Activated CD4-positive, alpha-beta T cell treated with anti-CD3 and anti-CD28 coated beads, Interleukin-2, amount 10 ng/mL, durations not matched to agents 7 days and 5 days (primary cell): Measurements from ENCODE around the gene PKMYT1. TPM values are rescaled to one million over a fixed set of nuclear protein-coding genes. Genes with fewer than 3 reads are reported as not detected.
A peak's percentile ranks its signal among the peaks of the same experiment; 100 is the strongest.

Experiments
- CTCF ChIA-PET: fragments of 350-600 bp; sonication (Branson Sonifier 250); formaldehyde crosslinking; loops from one replicate; lab custom pipeline; 2021; ENCODE audit warnings: antibody characterized with exemption; lab: Charles Lee
- POLR2A ChIA-PET: fragments of 350-600 bp; sonication (Branson Sonifier 250); formaldehyde crosslinking; loops from one replicate; lab custom pipeline; 2021; ENCODE audit warnings: antibody characterized with exemption; lab: Charles Lee
- DNase-seq: peaks from one replicate; pipeline ENCODE4 v3.0.0-alpha.2; 2020
- H3K27ac Mint-ChIP-seq: one replicate; pipeline ENCODE4 v1.8.0; 2021; ENCODE audit warnings: mild to moderate bottlenecking, moderate library complexity, mixed read lengths
- H3K27me3 Mint-ChIP-seq: one replicate; pipeline ENCODE4 v1.8.0; 2021; ENCODE audit warnings: mixed read lengths
- H3K36me3 Mint-ChIP-seq: one replicate; pipeline ENCODE4 v1.8.0; 2021; ENCODE audit warnings: low read depth, mixed read lengths
- H3K4me1 Mint-ChIP-seq: one replicate; pipeline ENCODE4 v1.8.0; 2021; ENCODE audit warnings: mixed read lengths
- H3K4me3 Mint-ChIP-seq: one replicate; pipeline ENCODE4 v1.8.0; 2021; ENCODE audit warnings: mild to moderate bottlenecking, moderate library complexity, mixed read lengths
- H3K9me3 Mint-ChIP-seq: one replicate; pipeline ENCODE4 v1.8.0; 2021; ENCODE audit warnings: mixed read lengths
- total RNA-seq, 2 experiments: library from RNA; stranded (reverse); gene quantifications; one replicate each; pipeline ENCODE4 v1.2.3, GENCODE V29; 2021

Gene PKMYT1
- total RNA-seq, 2 experiments from 2014 or later, result 122 to 151 TPM

DNA sequence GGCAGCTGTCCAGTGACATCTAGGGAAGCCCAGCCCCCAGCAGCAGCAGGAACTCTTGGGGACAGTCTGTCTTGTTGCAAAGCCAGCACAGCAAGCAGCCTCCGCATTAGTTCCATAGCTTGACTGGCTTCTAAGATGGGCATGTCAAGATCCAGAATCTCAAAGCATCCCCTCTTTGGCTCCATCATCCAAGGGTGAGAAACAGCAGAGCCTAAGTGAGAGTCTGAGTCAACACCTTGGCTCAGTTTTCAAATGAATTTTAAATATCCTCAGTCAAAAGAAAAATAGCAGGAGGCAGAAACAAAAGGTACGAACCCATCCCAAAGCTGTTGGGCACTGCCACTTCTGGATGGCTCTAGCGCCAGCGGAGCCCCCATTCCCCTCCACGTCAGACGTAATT is 34.7 kb upstream of the PKMYT1 start:
- CTCF ChIA-PET, result no interaction called here
- no peak for DNase-seq
- H3K27ac Mint-ChIP-seq, result no peak overlapping the region
- H3K27me3 Mint-ChIP-seq, result peaks cover 32% of the 10 kb centered on the region
- POLR2A ChIA-PET, result no interaction called here
- no peaks in the 10 kb centered on the region for H3K36me3 Mint-ChIP-seq
- peaks cover 10% of the 10 kb centered on the region for H3K4me1 Mint-ChIP-seq
- no peak overlapping the region for H3K4me3 Mint-ChIP-seq
- H3K9me3 Mint-ChIP-seq, result no peaks in the 10 kb centered on the region

DNA sequence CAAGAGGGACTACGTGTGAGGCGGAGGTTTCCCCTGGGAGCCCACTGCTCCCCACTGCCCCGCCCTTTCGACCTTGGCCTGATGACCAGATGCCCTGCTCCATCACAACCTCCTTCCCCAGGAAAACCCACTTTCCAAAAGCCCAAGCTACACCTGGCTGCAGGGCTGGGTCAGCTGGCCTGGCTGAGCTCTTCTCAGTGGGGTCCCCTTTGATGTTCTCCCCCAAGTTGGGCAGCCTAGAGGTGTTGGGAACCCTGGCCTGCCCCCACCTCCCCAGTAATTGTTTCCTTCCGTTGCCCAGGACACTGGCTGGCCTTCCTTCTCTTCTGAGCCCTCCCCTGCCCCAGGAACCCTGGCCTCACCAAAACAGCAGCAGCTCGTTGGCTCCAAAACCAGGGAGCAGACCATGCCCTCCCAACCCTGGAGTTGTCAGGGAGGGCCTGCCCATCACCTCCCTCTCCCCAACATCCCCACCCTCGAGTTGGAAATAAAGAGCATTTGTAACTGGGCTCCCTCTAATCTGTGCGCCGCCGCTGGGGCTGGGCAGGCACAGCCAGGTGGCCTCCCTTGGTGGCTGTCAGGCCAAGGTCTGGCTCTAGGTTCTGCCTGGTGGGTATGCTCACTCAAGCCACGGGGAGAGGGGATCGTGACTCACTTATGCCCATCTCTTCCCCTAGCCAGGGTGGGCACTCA is 33.9 kb upstream of the PKMYT1 start:
- H3K4me1 Mint-ChIP-seq, result peaks cover 5% of the 10 kb centered on the region
- ChIA-PET CTCF (interaction anchor here (0.6 to 0.7 kb wide), 2 partner anchors 13 to 992 kb away, joined by 3 to 4 read pairs; no protein-coding TSS in a partner anchor), POLR2A (no interaction called here)
- H3K4me3 Mint-ChIP-seq, result no peak overlapping the region
- H3K9me3 Mint-ChIP-seq, result no peaks in the 10 kb centered on the region
- H3K27me3 Mint-ChIP-seq, result peaks cover 31% of the 10 kb centered on the region
- no peaks in the 10 kb centered on the region for H3K36me3 Mint-ChIP-seq
- no peak overlapping the region for H3K27ac Mint-ChIP-seq
- DNase-seq, result no peak

DNA sequence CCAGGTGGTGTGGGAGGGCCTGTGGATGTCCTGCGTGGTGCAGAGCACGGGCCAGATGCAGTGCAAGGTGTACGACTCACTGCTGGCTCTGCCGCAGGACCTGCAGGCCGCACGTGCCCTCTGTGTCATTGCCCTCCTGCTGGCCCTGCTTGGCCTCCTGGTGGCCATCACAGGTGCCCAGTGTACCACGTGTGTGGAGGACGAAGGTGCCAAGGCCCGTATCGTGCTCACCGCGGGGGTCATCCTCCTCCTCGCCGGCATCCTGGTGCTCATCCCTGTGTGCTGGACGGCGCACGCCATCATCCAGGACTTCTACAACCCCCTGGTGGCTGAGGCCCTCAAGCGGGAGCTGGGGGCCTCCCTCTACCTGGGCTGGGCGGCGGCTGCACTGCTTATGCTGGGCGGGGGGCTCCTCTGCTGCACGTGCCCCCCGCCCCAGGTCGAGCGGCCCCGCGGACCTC is 33.3 kb upstream of the PKMYT1 start:
- Mint-ChIP-seq H3K36me3 (no peaks in the 10 kb centered on the region), H3K4me3 (no peak overlapping the region), H3K27me3 (peaks cover 28% of the 10 kb centered on the region), H3K27ac (no peak overlapping the region), H3K4me1 (peaks cover 9% of the 10 kb centered on the region), H3K9me3 (no peaks in the 10 kb centered on the region)
- no peak for DNase-seq
- ChIA-PET CTCF (interaction anchor here (0.6 to 0.7 kb wide), 2 partner anchors 14 to 992 kb away, joined by 3 to 4 read pairs; no protein-coding TSS in a partner anchor), POLR2A (no interaction called here)

DNA sequence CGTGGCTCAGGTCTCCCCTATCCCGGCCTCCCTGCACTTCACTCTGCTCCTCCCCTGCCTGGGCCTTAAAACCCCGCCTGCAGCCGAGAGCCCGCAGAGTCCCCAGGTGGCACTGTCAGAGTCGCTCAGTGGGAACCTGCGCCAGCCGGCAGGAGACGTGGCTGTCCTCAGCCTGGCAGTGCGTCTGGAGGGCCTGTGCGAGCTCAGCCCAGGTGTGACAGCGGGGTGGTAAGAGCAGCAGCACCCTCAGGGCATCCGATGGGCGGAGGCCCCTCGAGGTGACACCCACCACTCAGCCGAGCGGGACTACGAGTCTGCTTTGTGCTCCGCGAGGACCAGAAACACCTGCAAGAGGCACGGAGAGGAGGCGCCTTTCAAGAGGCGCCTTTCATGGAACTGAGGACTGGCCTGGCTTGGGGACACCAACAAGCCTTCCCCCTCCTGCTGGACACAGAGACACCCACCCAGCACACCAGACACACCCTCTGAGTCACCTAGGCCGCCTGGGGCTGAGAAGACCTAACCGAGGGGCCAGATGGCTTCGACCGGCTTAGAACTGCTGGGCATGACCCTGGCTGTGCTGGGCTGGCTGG is 32.7 kb upstream of the PKMYT1 start, which contains the start of gene CLDN9:
Gene CLDN9, plus strand, starts transcription at position 96 of the 593 bp plus-strand sequence. Its CDS starts 440 bp downstream, at position 536.
- no peak within 1 kb of the TSS for H3K4me3 Mint-ChIP-seq
- no peaks in the 10 kb centered on the region for H3K9me3 Mint-ChIP-seq
- H3K27me3 Mint-ChIP-seq, result peaks cover 26% of the 10 kb centered on the region
- POLR2A ChIA-PET, result no interaction called here
- CTCF ChIA-PET, result interaction anchor here (1.1 to 1.8 kb wide), 2 partner anchors 15 to 19 kb away, joined by 3 to 5 read pairs; no protein-coding TSS in a partner anchor
- no peak within 1 kb of the TSS for H3K27ac Mint-ChIP-seq
- DNase-seq, result no peak
- H3K4me1 Mint-ChIP-seq, result peaks cover 10% of the 10 kb centered on the region
- no peaks in the 10 kb centered on the region for H3K36me3 Mint-ChIP-seq

DNA sequence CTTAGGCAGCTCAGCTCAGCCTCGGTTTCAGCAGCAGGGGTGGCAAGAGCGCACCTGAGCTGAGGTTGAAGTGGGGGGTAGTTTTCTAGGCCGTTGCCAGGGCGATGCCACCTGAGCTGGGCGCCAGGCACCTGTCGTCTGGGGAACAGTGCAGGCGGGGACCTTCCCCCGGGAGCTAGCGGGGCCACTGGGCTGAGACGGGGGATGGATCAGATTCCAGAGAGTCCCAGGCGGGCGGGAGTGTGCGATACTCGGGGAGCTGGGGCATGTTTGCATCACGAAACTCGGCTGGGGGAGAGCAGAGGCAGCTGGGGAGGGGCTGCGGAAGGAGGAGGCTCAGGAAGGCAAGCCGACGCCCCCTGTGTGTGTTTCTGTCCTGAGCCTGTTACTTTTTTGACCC is 32.0 kb upstream of the PKMYT1 start:
- H3K27ac Mint-ChIP-seq, result no peak overlapping the region
- H3K4me1 Mint-ChIP-seq, result peaks cover 17% of the 10 kb centered on the region
- ChIA-PET CTCF (interaction anchor here (1.0 to 1.8 kb wide), 3 partner anchors 16 to 23 kb away, joined by 3 to 5 read pairs (median 3); no protein-coding TSS in a partner anchor), POLR2A (no interaction called here)
- H3K9me3 Mint-ChIP-seq, result no peaks in the 10 kb centered on the region
- H3K27me3 Mint-ChIP-seq, result peaks cover 29% of the 10 kb centered on the region
- DNase-seq, result no peak
- H3K4me3 Mint-ChIP-seq, result no peak overlapping the region
- H3K36me3 Mint-ChIP-seq, result no peaks in the 10 kb centered on the region

DNA sequence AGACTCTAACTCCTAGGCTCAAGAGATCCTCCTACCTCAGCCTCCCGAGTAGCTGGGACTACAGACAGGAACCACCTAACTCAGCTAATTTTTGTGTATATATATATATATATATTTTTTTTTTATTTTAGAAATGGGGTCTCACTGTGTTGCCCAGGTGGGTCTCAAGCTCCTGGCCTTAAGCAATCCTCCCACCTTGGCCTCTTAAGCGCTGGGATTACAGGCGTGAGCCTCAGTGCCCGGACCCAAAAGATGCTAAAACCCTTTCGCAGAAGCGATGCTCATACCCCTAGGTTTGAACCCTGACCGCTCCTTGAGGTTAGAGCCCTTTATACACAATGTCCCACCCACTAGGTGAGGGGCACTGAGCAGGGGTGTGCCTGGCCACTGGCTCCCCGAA is 30.3 kb upstream of the PKMYT1 start:
- peaks cover 25% of the 10 kb centered on the region for H3K4me1 Mint-ChIP-seq
- ChIA-PET CTCF (interaction anchor here (0.8 to 1.9 kb wide), 4 partner anchors 9 to 17 kb away, joined by 3 to 8 read pairs (median 4); partner anchors contain the start of gene TNFRSF12A), POLR2A (no interaction called here)
- no peak for DNase-seq
- H3K36me3 Mint-ChIP-seq, result no peaks in the 10 kb centered on the region
- peaks cover 35% of the 10 kb centered on the region for H3K27me3 Mint-ChIP-seq
- no peak overlapping the region for H3K27ac Mint-ChIP-seq
- H3K4me3 Mint-ChIP-seq, result no peak overlapping the region
- H3K9me3 Mint-ChIP-seq, result no peaks in the 10 kb centered on the region

DNA sequence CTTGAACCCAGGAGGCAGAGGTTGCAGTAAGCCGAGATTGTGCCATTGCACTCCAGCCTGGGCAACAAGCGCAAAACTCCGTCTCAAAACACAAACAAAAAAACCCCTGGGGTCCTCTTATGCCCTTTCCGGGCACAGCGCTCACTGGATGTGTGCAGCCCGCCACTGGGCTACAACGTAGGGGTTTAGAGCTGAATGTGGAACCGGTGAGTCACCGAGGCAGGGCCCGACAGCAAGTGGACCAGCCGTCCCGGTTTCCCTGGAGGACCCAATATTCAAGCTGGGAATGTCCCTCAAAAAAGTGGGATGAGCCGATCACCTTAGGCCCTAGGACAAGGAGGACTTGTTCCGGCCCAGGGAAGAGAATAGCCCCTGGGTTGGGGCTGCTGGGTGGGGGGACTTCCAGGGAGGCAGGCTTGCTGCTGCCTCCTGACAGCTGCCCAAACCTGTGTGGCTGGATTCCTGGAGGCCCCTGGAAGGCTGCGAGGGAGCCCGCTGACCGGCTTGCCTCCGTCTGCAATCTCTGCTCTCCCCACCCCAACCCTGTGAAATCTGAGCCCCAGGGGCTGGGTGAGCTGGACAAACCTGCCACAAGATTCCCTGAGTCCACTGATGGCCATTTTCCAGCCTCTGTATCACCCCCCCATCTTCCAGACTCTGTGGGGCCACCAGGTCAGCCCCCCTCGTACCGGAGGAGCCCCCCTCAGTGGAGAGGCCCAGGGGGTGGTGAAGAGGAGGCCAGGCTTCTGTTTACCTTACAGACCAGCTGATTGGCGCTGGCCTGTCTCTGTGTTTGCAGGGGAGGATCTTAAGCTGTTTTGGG is 29.5 kb upstream of the PKMYT1 start:
- peaks cover 37% of the 10 kb centered on the region for H3K27me3 Mint-ChIP-seq
- H3K36me3 Mint-ChIP-seq, result no peaks in the 10 kb centered on the region
- CTCF ChIA-PET, result interaction anchor here (0.8 to 1.9 kb wide), 4 partner anchors 10 to 18 kb away, joined by 3 to 8 read pairs (median 4); partner anchors contain the start of gene TNFRSF12A
- H3K4me1 Mint-ChIP-seq, result peaks cover 27% of the 10 kb centered on the region
- POLR2A ChIA-PET, result no interaction called here
- no peak overlapping the region for H3K27ac Mint-ChIP-seq
- DNase-seq, result no peak
- no peak overlapping the region for H3K4me3 Mint-ChIP-seq
- no peaks in the 10 kb centered on the region for H3K9me3 Mint-ChIP-seq

DNA sequence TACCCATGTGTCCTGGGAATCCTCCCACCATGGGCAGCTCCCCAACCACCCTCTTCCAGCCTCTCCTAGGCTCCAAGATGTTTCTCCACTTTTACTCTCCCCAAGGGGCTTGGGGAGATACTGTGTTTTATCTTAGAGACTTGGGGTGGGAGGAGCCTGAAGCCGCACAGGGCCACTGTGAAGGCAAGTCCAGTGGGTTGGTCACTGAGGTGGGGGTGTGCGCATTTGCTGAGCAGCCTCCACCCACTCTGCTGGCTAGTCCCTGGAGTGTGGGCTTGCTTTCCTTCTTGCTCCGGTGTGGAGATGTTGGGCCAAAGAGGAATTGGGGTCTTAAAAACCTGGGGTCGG is 28.4 kb upstream of the PKMYT1 start:
- Mint-ChIP-seq H3K4me3 (no peak overlapping the region), H3K27me3 (peaks cover 32% of the 10 kb centered on the region), H3K36me3 (no peaks in the 10 kb centered on the region), H3K27ac (no peak overlapping the region), H3K9me3 (no peaks in the 10 kb centered on the region), H3K4me1 (peaks cover 31% of the 10 kb centered on the region)
- ChIA-PET POLR2A (no interaction called here), CTCF (interaction anchor here (0.7 to 2.6 kb wide), 4 partner anchors 11 to 19 kb away, joined by 3 to 15 read pairs (median 8); partner anchors contain the start of gene TNFRSF12A)
- no peak for DNase-seq

DNA sequence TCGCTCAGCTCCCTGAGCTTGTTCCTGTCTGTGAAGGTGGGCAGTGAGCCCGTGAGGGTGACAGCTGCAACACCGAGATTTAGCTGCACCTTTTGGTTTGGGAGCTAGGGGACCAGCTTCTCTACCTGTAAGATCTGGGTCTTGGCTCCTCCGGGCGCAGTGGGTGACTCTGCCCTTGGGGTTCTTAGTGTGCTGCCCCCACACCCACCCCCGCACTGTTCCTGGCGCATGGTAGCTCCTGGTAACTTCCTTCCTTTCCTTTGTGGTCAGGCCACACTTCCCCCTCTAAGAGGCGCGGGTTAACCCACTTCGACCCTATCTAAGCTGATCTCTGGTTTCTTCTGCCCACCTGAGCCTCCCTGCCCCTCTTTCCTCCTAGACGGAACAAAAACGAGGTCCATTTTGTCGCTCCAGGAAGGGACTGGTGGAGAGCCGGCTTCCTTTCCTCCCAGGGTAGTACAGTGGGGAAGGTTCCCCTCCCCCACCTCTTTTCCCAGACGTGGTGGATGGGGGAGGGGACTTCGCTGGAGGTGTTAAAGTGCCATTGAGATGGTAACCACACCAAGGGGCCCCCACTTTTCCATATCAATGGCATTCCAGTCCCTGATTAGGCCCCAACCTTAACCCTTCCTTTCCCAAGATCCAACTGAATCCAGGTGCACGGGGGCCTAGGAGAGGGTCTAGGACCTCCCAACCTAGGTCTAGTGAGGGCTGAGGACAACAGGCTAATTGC is 27.9 kb upstream of the PKMYT1 start:
- ChIA-PET CTCF (interaction anchor here (0.7 to 2.6 kb wide), 4 partner anchors 12 to 50 kb away, joined by 3 to 15 read pairs (median 6); partner anchors contain the start of gene TNFRSF12A), POLR2A (interaction anchor here (0.7 kb wide), 1 partner anchor 27 kb away, joined by 3 read pairs; no protein-coding TSS in a partner anchor)
- H3K27me3 Mint-ChIP-seq, result peaks cover 32% of the 10 kb centered on the region
- peak overlapping the region; percentile 20 for H3K4me3 Mint-ChIP-seq
- H3K27ac Mint-ChIP-seq, result no peak overlapping the region
- no peaks in the 10 kb centered on the region for H3K36me3 Mint-ChIP-seq
- H3K9me3 Mint-ChIP-seq, result no peaks in the 10 kb centered on the region
- DNase-seq, result no peak
- H3K4me1 Mint-ChIP-seq, result peaks cover 32% of the 10 kb centered on the region

DNA sequence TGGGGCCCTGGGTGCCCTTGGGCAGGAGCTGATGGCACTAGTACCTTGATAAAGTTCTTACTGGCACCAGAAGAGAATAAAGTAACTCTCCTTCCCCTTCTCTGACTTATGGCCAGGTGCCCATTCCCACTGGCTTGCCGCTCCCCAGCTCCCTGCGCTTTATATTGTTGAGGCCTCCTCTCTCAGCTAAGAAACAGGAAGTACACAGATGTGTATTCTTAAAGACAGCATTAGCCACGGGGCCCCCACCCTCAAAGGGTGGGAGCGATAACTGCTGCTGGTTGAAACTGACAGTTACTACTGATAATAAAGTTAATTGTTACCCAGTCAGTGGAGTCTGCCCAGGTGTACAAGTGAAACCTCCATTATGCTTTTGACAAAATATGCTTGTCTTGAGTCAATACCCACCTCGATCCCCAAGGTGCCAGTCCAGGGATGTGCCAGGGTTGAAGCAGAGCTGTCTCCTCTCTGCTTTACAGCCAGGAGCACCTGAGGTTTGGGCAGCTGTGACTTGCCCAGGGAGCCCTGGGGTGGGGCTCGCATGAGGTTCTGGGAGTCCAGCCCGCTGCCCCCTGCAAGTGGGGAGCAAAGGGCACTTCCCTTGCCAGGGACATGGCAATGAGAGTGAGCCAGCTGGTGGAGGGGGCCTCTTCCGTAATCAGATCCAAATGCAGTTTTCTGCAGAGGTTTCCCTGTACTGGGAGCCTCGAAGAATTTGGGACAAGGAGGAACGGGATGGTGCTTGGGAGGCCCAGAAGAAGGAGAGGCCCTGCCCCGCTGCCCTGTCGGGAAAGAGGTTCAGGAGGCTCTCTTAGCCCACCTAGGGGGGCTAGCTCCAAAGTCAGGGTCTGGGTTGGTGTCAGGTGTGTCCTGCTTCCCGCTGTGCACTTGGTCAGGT is 27.1 kb upstream of the PKMYT1 start:
- H3K36me3 Mint-ChIP-seq, result no peaks in the 10 kb centered on the region
- H3K27me3 Mint-ChIP-seq, result peaks cover 25% of the 10 kb centered on the region
- H3K4me3 Mint-ChIP-seq, result no peak overlapping the region
- POLR2A ChIA-PET, result interaction anchor here (0.7 kb wide), 1 partner anchor 26 kb away, joined by 3 read pairs; no protein-coding TSS in a partner anchor
- CTCF ChIA-PET, result interaction anchor here (0.9 to 2.6 kb wide), 4 partner anchors 13 to 51 kb away, joined by 3 to 15 read pairs (median 6); partner anchors contain the start of gene TNFRSF12A
- no peak for DNase-seq
- H3K4me1 Mint-ChIP-seq, result peaks cover 33% of the 10 kb centered on the region
- H3K9me3 Mint-ChIP-seq, result no peaks in the 10 kb centered on the region
- H3K27ac Mint-ChIP-seq, result no peak overlapping the region

DNA sequence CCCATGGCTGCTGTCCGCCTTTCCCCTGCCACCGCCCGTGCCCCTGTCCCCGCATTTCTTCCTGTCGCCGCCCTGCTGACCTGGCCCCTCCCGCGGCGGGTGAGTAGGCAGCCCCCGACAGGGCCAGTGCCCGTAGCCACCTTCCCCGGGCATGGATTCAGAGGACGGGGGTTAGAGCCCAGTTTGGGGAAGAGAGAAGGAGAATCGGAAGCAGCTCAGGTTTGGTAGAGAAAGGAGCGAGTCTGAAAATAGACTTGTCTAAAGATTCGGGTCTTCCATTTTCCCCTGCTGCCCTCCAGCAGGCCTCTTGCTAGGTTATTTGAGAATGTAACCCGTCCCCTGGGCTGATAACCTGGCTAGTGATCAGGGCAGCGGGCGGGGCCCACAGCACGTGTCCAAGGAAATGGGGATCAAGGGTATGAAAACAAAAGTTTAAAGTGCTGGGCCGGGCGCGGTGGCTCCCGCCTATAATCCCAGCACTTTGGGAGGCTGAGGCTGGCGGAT is 24.6 kb upstream of the PKMYT1 start:
- ChIA-PET POLR2A (no interaction called here), CTCF (interaction anchor here (0.7 to 2.2 kb wide), 6 partner anchors 15 to 43 kb away, joined by 3 to 8 read pairs (median 6); partner anchors contain the start of gene TNFRSF12A)
- peak overlapping the region; percentile 73 for H3K4me3 Mint-ChIP-seq
- no peaks in the 10 kb centered on the region for H3K36me3 Mint-ChIP-seq
- no peaks in the 10 kb centered on the region for H3K9me3 Mint-ChIP-seq
- no peak for DNase-seq
- H3K27me3 Mint-ChIP-seq, result peaks cover 21% of the 10 kb centered on the region
- peaks cover 33% of the 10 kb centered on the region for H3K4me1 Mint-ChIP-seq
- no peak overlapping the region for H3K27ac Mint-ChIP-seq
